K562 (cell line): Measurements from ENCODE around the gene SCN2B. TPM values are rescaled to one million over a fixed set of nuclear protein-coding genes. Genes with fewer than 3 reads are reported as not detected.

Source experiments
- ATAC-seq: fragments of 200-7000 bp; cut with Tn5 transposase; 3 replicates; pipeline ENCODE4 v1.9.1; 2020; ENCODE audit warnings: moderate library complexity
- BruUV-seq: library from RNA; stranded (reverse); fragments of 400-500 nt; replicated peaks from 2 replicates; lab custom pipeline; 2021; lab: Mats Ljungman, UMichigan
- CTCF ChIA-PET: fragments of 300-600 bp; formaldehyde crosslinking; extraction: SDS; loops from one replicate; lab custom pipeline; 2021; ENCODE audit warnings: low intra/inter-chr PET ratio; lab: Yijun Ruan, JAX
- POLR2A ChIA-PET: fragments of 300-600, 350-650 bp; sonication (Branson Sonifier 250); formaldehyde crosslinking; extraction: SDS; loops from one replicate; lab custom pipeline; 2021; ENCODE audit warnings: antibody characterized with exemption, inconsistent platforms; lab: Yijun Ruan, JAX
- DNase-seq, 4 experiments: peaks; one replicate each; pipeline versions ENCODE4 v3.0.0 to v3.0.0-alpha.2; 2011 to 2018; ENCODE audit warnings: low spot score in 3 of 4, mixed read lengths in 3 of 4; ENCODE audit errors: extremely low read depth in 1 of 4
- FAIRE-seq: peaks from 2 replicates; lab custom pipeline; 2011; peaks lifted over from hg19 to GRCh38; lab: Jason Lieb, UNC
- H2AFZ ChIP-seq: 2 replicates; pipeline ENCODE4 v1.6.0; 2011; ENCODE audit warnings: low read depth, low read length, control low read depth, inconsistent platforms
- H3K27ac ChIP-seq: fragments of 200-600 bp; 3 replicates; pipeline ENCODE4 v1.8.0; 2011; ENCODE audit warnings: low read depth, mild to moderate bottlenecking, control low read depth, inconsistent platforms, low read length, moderate library complexity, mixed read lengths; ENCODE audit errors: extremely low read depth
- H3K27me3 ChIP-seq, 2 experiments: fragments of 300-600 bp in 1 of 2; 2 replicates in 1 of 2; 3 replicates in 1 of 2; pipeline versions ENCODE4 v1.6.0 to v1.8.0; 2011; ENCODE audit warnings: inconsistent platforms in 2 of 2, low read length in 2 of 2, mild to moderate bottlenecking in 1 of 2, mixed read lengths in 1 of 2, moderate library complexity in 1 of 2; ENCODE audit not compliant: control insufficient read depth in 2 of 2, insufficient read depth in 2 of 2
- H3K36me3 ChIP-seq: fragments of 300-600 bp; 3 replicates; pipeline ENCODE4 v1.8.0; 2011; ENCODE audit warnings: mild to moderate bottlenecking, low read length, inconsistent platforms; ENCODE audit not compliant: control insufficient read depth, insufficient read depth
- H3K4me1 ChIP-seq, 2 experiments: fragments of 200-600 bp in 1 of 2; replicated peaks in 1 of 2; 2 replicates in 1 of 2; 3 replicates in 1 of 2; pipeline versions ENCODE4 v1.5.1 to v1.8.0; 2011; ENCODE audit warnings: inconsistent platforms in 2 of 2, low read length in 2 of 2, mild to moderate bottlenecking in 1 of 2, mixed read lengths in 1 of 2, moderate library complexity in 1 of 2; ENCODE audit not compliant: control insufficient read depth in 2 of 2, insufficient read depth in 2 of 2
- H3K4me2 ChIP-seq: 2 replicates; pipeline ENCODE4 v1.6.1; 2011; ENCODE audit warnings: low read length, control low read depth, inconsistent platforms, mixed read lengths; ENCODE audit not compliant: insufficient read depth
- H3K4me3 ChIP-seq: fragments of 200-600 bp; sonication (generic), shearing (Covaris generic); 2 replicates; pipeline ENCODE4 v1.5.1; 2016; ENCODE audit warnings: control low read depth, inconsistent platforms
- H3K79me2 ChIP-seq: fragments of 200-600 bp; 3 replicates; pipeline ENCODE4 v1.8.0; 2011; ENCODE audit warnings: low read length, inconsistent platforms; ENCODE audit not compliant: control insufficient read depth, insufficient read depth
- H3K9ac ChIP-seq, 2 experiments: 2 replicates each; pipeline versions ENCODE4 v1.6.0 to v1.6.1; 2011; ENCODE audit warnings: low read depth in 2 of 2, low read length in 2 of 2, control low read depth in 1 of 2, inconsistent platforms in 1 of 2, mild to moderate bottlenecking in 1 of 2, mixed read lengths in 1 of 2; ENCODE audit not compliant: insufficient read depth in 1 of 2
- H3K9me1 ChIP-seq: one replicate; pipeline ENCODE4 v1.6.0; 2011; ENCODE audit warnings: inconsistent platforms, mild to moderate bottlenecking, low read length, moderate library complexity; ENCODE audit not compliant: control insufficient read depth, insufficient read depth
- H3K9me3 ChIP-seq: replicated peaks from 2 replicates; pipeline ENCODE4 v1.5.1; 2011; ENCODE audit warnings: low read depth, low read length, inconsistent platforms; ENCODE audit not compliant: control insufficient read depth, insufficient read depth
- H4K20me1 ChIP-seq: replicated peaks from 2 replicates; pipeline ENCODE4 v1.6.1; 2011; ENCODE audit warnings: low read length, inconsistent platforms, mixed read lengths; ENCODE audit not compliant: control insufficient read depth, insufficient read depth
- CSDE1 ChIP-seq, 2 experiments: fragments of 450-650 bp; IDR thresholded peaks; 2 replicates each; pipeline ENCODE4 v1.6.1; 2016; ENCODE audit warnings: mild to moderate bottlenecking in 1 of 2
- POLR2B ChIP-seq: fragments of 450-650 bp; IDR thresholded peaks from 2 replicates; pipeline ENCODE4 v1.6.1; 2018; ENCODE audit warnings: low read depth; ENCODE audit not compliant: partially characterized antibody
- SMAD3 ChIP-seq: fragments of 450-650 bp; formaldehyde crosslinking; conservative IDR thresholded peaks from 2 replicates; pipeline ENCODE4 v1.4.0; 2020; ENCODE audit warnings: mild to moderate bottlenecking
- ZC3H11A ChIP-seq: IDR thresholded peaks from 2 replicates; pipeline ENCODE4 v1.6.1; 2012; ENCODE audit warnings: low read depth, low read length, improper control_type of control experiment
- ZNF134 ChIP-seq: fragments of 250-450 bp; sonication (Bioruptor Pico); conservative IDR thresholded peaks from 2 replicates; pipeline ENCODE4 v1.4.0; 2020
- WGBS: fragments of 100-300 bp; shearing (Covaris generic); methylation state at CpG from one replicate; pipeline ENCODE4 v1.1.6; 2016; ENCODE audit warnings: low coverage, mixed read lengths; ENCODE audit not compliant: insufficient coverage; ENCODE audit errors: missing lambda C conversion rate; 5-methylcytosine and 5-hydroxymethylcytosine counted together
- in situ Hi-C: fragments of 300-500 bp; cut with MboI; formaldehyde crosslinking; loops from 4 replicates; pipeline ENCODE4 v1.15.0; 2018; ENCODE audit warnings: inconsistent platforms, mixed read lengths
- intact Hi-C: fragments of 100-400 bp; cut with micrococcal nuclease; formaldehyde crosslinking; loops from 2 replicates; pipeline ENCODE4 v1.14.2; 2022
- polyA plus RNA-seq, 8 experiments: library from polyadenylated mRNA; depleted of rRNA in 4 of 8; stranded (reverse) in 5 of 8; unstranded in 3 of 8; fragments of >200 nt; fragmentation: Nextera tagmentation in 2 of 8; fragmentation: Illumina TruSeq in 1 of 8; extraction: Ambion mirVana in 2 of 8; extraction: Trizol in 1 of 8; gene quantifications; 2 replicates each; pipeline versions ENCODE4 v1.2.1 to v1.2.3, GENCODE V29; 2011 to 2014; ENCODE audit warnings: inconsistent platforms in 1 of 8, missing spikeins in 1 of 8
- total RNA-seq, 7 experiments: library from RNA; depleted of rRNA in 6 of 7; stranded (reverse); fragments of >200 nt in 6 of 7; fragmentation: Illumina TruSeq in 2 of 7; extraction: Trizol in 2 of 7; gene quantifications; 2 replicates each; pipeline versions ENCODE4 v1.2.1 to v1.2.3, GENCODE V29; 2011 to 2021; ENCODE audit warnings: low replicate concordance in 1 of 7
- TF ChIP-seq, protein P1 (sequence below): fragments of 450-650 bp; IDR thresholded peaks from 2 replicates; pipeline ENCODE4 v1.6.1; 2017; ENCODE audit warnings: antibody characterized with exemption
- TF ChIP-seq, protein P2 (sequence below): fragments of 250-450 bp; sonication (Bioruptor Pico); IDR thresholded peaks from 2 replicates; pipeline ENCODE4 v1.4.0; 2020; ENCODE audit warnings: mild to moderate bottlenecking

Gene SCN2B
- total and polyA plus RNA-seq, 9 of the 15 experiments (the other 6 are each of a cell fraction or from before 2014, with no cell fraction given) = not detected

- TF ChIP-seq ZNF134 (CRISPR knock-in tag) (no peak), ZC3H11A (no peak), POLR2B (no peak)
These were observed 42.8 kb upstream of the SCN2B start (continued) for GRCh38 chr11:118219244-118219643.

DNA sequence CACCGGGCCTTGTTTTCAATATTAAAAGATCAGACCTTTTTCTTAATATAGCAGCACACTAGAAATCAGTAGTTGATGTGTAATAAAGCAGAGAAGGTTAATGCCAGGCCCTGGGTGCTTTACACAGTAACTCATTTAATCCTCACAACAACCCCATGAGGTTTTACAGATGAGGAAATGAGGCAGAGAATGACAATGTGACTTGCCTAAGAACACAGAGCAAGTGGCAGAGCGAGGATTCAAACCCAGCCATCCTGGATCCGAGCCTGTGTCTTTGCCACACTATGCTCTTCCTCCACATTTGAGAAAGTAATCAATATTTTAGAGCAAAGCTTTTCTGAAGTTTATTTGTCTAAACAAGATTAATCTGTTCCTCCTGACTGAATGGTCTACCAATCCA, 41.1 kb upstream of the SCN2B start:
- no peak for FAIRE-seq
- Histone ChIP-seq H3K27ac (no peak overlapping the region), H2AFZ (no peak overlapping the region), H3K9me3 (no peaks in the 10 kb centered on the region), H3K79me2 (no peaks in the 10 kb centered on the region), H3K4me3 (no peak overlapping the region), H3K9ac (no peak overlapping the region), H4K20me1 (no peaks in the 10 kb centered on the region), H3K36me3 (no peaks in the 10 kb centered on the region), H3K4me1 (peaks cover 0 to 5% of the 10 kb centered on the region in 2 experiments; a peak in 1 of 5 replicates), H3K4me2 (no peak overlapping the region), H3K9me1 (no peaks in the 10 kb centered on the region), H3K27me3 (peaks cover 8 to 34% of the 10 kb centered on the region in 2 experiments)
- CTCF ChIA-PET = no interaction called here
- WGBS = 16% methylated on average over 3 of the region's 3 CpGs
- TF ChIP-seq, protein P1, sequence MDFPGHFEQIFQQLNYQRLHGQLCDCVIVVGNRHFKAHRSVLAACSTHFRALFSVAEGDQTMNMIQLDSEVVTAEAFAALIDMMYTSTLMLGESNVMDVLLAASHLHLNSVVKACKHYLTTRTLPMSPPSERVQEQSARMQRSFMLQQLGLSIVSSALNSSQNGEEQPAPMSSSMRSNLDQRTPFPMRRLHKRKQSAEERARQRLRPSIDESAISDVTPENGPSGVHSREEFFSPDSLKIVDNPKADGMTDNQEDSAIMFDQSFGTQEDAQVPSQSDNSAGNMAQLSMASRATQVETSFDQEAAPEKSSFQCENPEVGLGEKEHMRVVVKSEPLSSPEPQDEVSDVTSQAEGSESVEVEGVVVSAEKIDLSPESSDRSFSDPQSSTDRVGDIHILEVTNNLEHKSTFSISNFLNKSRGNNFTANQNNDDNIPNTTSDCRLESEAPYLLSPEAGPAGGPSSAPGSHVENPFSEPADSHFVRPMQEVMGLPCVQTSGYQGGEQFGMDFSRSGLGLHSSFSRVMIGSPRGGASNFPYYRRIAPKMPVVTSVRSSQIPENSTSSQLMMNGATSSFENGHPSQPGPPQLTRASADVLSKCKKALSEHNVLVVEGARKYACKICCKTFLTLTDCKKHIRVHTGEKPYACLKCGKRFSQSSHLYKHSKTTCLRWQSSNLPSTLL = no peak
- TF ChIP-seq, protein P2, sequence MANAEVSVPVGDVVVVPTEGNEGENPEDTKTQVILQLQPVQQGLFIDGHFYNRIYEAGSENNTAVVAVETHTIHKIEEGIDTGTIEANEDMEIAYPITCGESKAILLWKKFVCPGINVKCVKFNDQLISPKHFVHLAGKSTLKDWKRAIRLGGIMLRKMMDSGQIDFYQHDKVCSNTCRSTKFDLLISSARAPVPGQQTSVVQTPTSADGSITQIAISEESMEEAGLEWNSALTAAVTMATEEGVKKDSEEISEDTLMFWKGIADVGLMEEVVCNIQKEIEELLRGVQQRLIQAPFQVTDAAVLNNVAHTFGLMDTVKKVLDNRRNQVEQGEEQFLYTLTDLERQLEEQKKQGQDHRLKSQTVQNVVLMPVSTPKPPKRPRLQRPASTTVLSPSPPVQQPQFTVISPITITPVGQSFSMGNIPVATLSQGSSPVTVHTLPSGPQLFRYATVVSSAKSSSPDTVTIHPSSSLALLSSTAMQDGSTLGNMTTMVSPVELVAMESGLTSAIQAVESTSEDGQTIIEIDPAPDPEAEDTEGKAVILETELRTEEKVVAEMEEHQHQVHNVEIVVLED (CRISPR knock-in tag) = no peak
- TF ChIP-seq SMAD3 (CRISPR knock-in tag) = no peak
- no peak for TF ChIP-seq CSDE1 (IDR thresholded peaks at IDR 0.05)
- in situ Hi-C loops = no loop called here
- BruUV-seq = no TSS peak
- DNase-seq = no peak
- intact Hi-C loops = no loop called here
- POLR2A ChIA-PET = no interaction called here
- ATAC-seq = no peak
